ENCODE results near the gene PEX14.

PEX14 gene

GRCh38 chr1:10553118-10553517, 78.4 kb downstream of the PEX14 start:
- TF ChIP-seq CTCF (IDR thresholded peaks at IDR 0.05; ENCODE audit: control insufficient read depth, insufficient read depth, low read depth, low read length, missing control alignments): no peak
- no peak for DNase-seq (ENCODE audit: low read depth)
- no peak overlapping the region for H3K4me3 ChIP-seq (ENCODE audit: control insufficient read depth, low read depth, low read length)

- no peak for TF ChIP-seq CTCF (IDR thresholded peaks at IDR 0.05; ENCODE audit: control insufficient read depth, insufficient read depth, low read depth, low read length, missing control alignments)
- no peak for DNase-seq (ENCODE audit: low read depth)
Observed at GRCh38 chr1:10555635-10556429, 81.1 kb downstream of the PEX14 start.

GRCh38 chr1:10556430-10557005, 81.8 kb downstream of the PEX14 start:
- no peak for TF ChIP-seq CTCF (IDR thresholded peaks at IDR 0.05; ENCODE audit: control insufficient read depth, insufficient read depth, low read depth, low read length, missing control alignments)
- no peak overlapping the region for H3K4me3 ChIP-seq (ENCODE audit: control insufficient read depth, low read depth, low read length)
- DNase-seq (ENCODE audit: low read depth): no peak

More at GRCh38 chr1:10555635-10556429, 81.1 kb downstream of the PEX14 start:
- no peak overlapping the region for H3K4me3 ChIP-seq (ENCODE audit: control insufficient read depth, low read depth, low read length)

- H3K4me3 ChIP-seq (ENCODE audit: control insufficient read depth, low read depth, low read length): no peak overlapping the region
Observed at GRCh38 chr1:10557714-10558113, 83.0 kb downstream of the PEX14 start.

GRCh38 chr1:10559386-10559785, 84.6 kb downstream of the PEX14 start:
- no peak for TF ChIP-seq CTCF (IDR thresholded peaks at IDR 0.05; ENCODE audit: control insufficient read depth, insufficient read depth, low read depth, low read length, missing control alignments)
- H3K4me3 ChIP-seq (ENCODE audit: control insufficient read depth, low read depth, low read length): no peak overlapping the region
- no peak for DNase-seq (ENCODE audit: low read depth)

More at GRCh38 chr1:10557714-10558113, 83.0 kb downstream of the PEX14 start:
- no peak for DNase-seq (ENCODE audit: low read depth)
- TF ChIP-seq CTCF (IDR thresholded peaks at IDR 0.05; ENCODE audit: control insufficient read depth, insufficient read depth, low read depth, low read length, missing control alignments): no peak

DNA sequence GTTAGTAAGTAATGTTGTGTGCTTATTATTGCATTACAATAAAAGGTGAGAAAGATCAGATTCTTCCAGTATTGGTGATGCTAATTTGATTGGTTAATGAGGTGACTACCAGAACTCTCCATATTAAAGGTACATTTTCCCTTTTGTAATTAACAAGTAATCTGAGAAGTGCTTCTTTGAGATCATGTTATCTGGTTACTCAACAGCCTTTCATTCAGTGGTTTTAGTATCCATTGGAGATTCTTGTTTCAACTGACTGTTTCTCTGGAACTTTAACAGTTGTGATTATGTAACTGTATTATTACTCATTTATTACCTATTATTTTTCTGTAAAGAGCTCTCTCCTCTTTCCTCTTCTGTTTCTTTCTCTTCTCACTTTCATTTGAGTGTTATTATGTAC, 86.7 kb downstream of the PEX14 start:
- TF ChIP-seq CTCF (IDR thresholded peaks at IDR 0.05; ENCODE audit: control insufficient read depth, insufficient read depth, low read depth, low read length, missing control alignments): no peak
- peak; percentile 23 for DNase-seq (ENCODE audit: low read depth)
- no peak overlapping the region for H3K4me3 ChIP-seq (ENCODE audit: control insufficient read depth, low read depth, low read length)

All from AG09309 (cell line).